ENCODE measurements around the gene OR2K2. TPM values are rescaled to one million over a fixed set of nuclear protein-coding genes. Genes with fewer than 3 reads are reported as not detected.

The OR2K2 gene
- total and polyA plus RNA-seq, 2 donors (not counting 1 experiment from before 2014, with no cell fraction given) = not detected

Other genes starting within 250 kb of the OR2K2 start
- gene ECPAS, start 154.2 kb upstream of the OR2K2 start, total RNA-seq = 66.7 and 69.5 TPM in 2 replicates
- gene ECPAS, start 154.2 kb upstream of the OR2K2 start, polyA plus RNA-seq = 12.9 and 19.8 TPM in 2 replicates
- gene ZNF483, start 195.0 kb upstream of the OR2K2 start, total RNA-seq = 3.0 and 3.3 TPM in 2 replicates
- gene ZNF483, start 195.0 kb upstream of the OR2K2 start, polyA plus RNA-seq = 0.43 and 0.78 TPM in 2 replicates